HepG2 (cell line): Measurements from ENCODE around the gene IRF3. TPM values are rescaled to one million over a fixed set of nuclear protein-coding genes. Genes with fewer than 3 reads are reported as not detected.

ENCODE experiments used
- ARID4A ChIP-seq: sonication (generic); formaldehyde crosslinking; IDR thresholded peaks from 2 replicates; pipeline ENCODE4 v1.5.0; 2020; ENCODE audit warnings: mild to moderate bottlenecking, missing genetic modification reagents, borderline replicate concordance
- ARID5B ChIP-seq: IDR thresholded peaks from 2 replicates; pipeline ENCODE4 v1.4.0; 2020; ENCODE audit warnings: mild to moderate bottlenecking, missing genetic modification reagents
- ATAD3A ChIP-seq: sonication (generic); formaldehyde crosslinking; IDR thresholded peaks from 2 replicates; pipeline ENCODE4 v1.4.0; 2020; ENCODE audit warnings: missing genetic modification reagents
- BRCA1 ChIP-seq: sonication (generic); formaldehyde crosslinking; IDR thresholded peaks from 2 replicates; pipeline ENCODE4 v1.4.0; 2020; ENCODE audit warnings: missing genetic modification reagents
- CC2D1A ChIP-seq: sonication (generic); formaldehyde crosslinking; IDR thresholded peaks from 2 replicates; pipeline ENCODE4 v1.8.1; 2023; ENCODE audit warnings: mild to moderate bottlenecking, missing genetic modification reagents
- ESRRA ChIP-seq: sonication (generic); formaldehyde crosslinking; IDR thresholded peaks from 2 replicates; pipeline ENCODE4 v1.5.1; 2020; ENCODE audit warnings: mild to moderate bottlenecking, low read depth, missing genetic modification reagents
- HCFC1 ChIP-seq: fragments of 150-350 bp; IDR thresholded peaks from 2 replicates; pipeline ENCODE4 v1.6.1; 2014; ENCODE audit warnings: low read depth, low read length
- MXD1 ChIP-seq: sonication (generic); formaldehyde crosslinking; IDR thresholded peaks from 2 replicates; pipeline ENCODE4 v1.4.0; 2020; ENCODE audit warnings: mild to moderate bottlenecking, missing genetic modification reagents
- SIX1 ChIP-seq: sonication (generic); formaldehyde crosslinking; IDR thresholded peaks from 2 replicates; pipeline ENCODE4 v1.4.0; 2020; ENCODE audit warnings: missing genetic modification reagents, borderline replicate concordance
- WIZ ChIP-seq: sonication (generic); formaldehyde crosslinking; IDR thresholded peaks from 2 replicates; pipeline ENCODE4 v1.5.1; 2020; ENCODE audit warnings: mild to moderate bottlenecking, missing genetic modification reagents
- ZFP1 ChIP-seq: IDR thresholded peaks from 2 replicates; pipeline ENCODE4 v1.6.1; 2016
- ZMYM2 ChIP-seq: sonication (generic); formaldehyde crosslinking; IDR thresholded peaks from 2 replicates; pipeline ENCODE4 v1.8.0; 2022; ENCODE audit warnings: mild to moderate bottlenecking, missing genetic modification reagents
- ZNF264 ChIP-seq: sonication (generic); formaldehyde crosslinking; IDR thresholded peaks from 2 replicates; pipeline ENCODE4 v1.4.0; 2020; ENCODE audit warnings: missing genetic modification reagents
- ZNF383 ChIP-seq: sonication (generic); formaldehyde crosslinking; IDR thresholded peaks from 2 replicates; pipeline ENCODE4 v1.4.0; 2020; ENCODE audit warnings: missing genetic modification reagents, mild to moderate bottlenecking, borderline replicate concordance
- ZNF556 ChIP-seq: sonication (generic); formaldehyde crosslinking; IDR thresholded peaks from 2 replicates; pipeline ENCODE4 v1.4.0; 2020; ENCODE audit warnings: mild to moderate bottlenecking, missing genetic modification reagents, borderline replicate concordance
- ZNF597 ChIP-seq: sonication (generic); formaldehyde crosslinking; IDR thresholded peaks from 2 replicates; pipeline ENCODE4 v1.5.0; 2020; ENCODE audit warnings: missing genetic modification reagents
- ZNF672 ChIP-seq: sonication (generic); formaldehyde crosslinking; IDR thresholded peaks from 2 replicates; pipeline ENCODE4 v1.8.1; 2022; ENCODE audit warnings: missing genetic modification reagents
- ZNF710 ChIP-seq: sonication (generic); formaldehyde crosslinking; IDR thresholded peaks from 2 replicates; pipeline ENCODE4 v1.5.0; 2020; ENCODE audit warnings: mild to moderate bottlenecking, missing genetic modification reagents, borderline replicate concordance
- polyA plus RNA-seq, 8 experiments: library from polyadenylated mRNA; depleted of rRNA in 3 of 8; stranded (reverse) in 7 of 8; unstranded in 1 of 8; fragments of >200 nt; fragmentation: Illumina TruSeq in 4 of 8; extraction: Trizol in 4 of 8; gene quantifications; 2 replicates each; pipeline versions ENCODE4 v1.2.1 to v1.2.3, GENCODE V29; 2011 to 2016; ENCODE audit warnings: low read depth in 4 of 8, missing spikeins in 1 of 8, mixed read lengths in 1 of 8; ENCODE audit not compliant: insufficient read depth in 1 of 8
- total RNA-seq, 5 experiments: library from RNA; depleted of rRNA; stranded (reverse); fragments of >200 nt; fragmentation: Illumina TruSeq; extraction: Trizol; gene quantifications; 2 replicates each; pipeline ENCODE4 v1.2.3, GENCODE V29; 2016; ENCODE audit warnings: low read depth in 1 of 5

Gene IRF3
- total and polyA plus RNA-seq, 2 of the 13 experiments (the other 11 are each of a cell fraction or from before 2014, with no cell fraction given) = 61.9 to 65.5 TPM

- TF ChIP-seq ATAD3A (no peak), ESRRA (CRISPR knock-in tag) (no peak), SIX1 (CRISPR knock-in tag) (no peak), MXD1 (CRISPR knock-in tag) (no peak), ZNF710 (no peak), WIZ (CRISPR knock-in tag) (no peak), ZFP1 (no peak), ZNF383 (CRISPR knock-in tag) (no peak), ARID4A (CRISPR knock-in tag) (no peak), HCFC1 (0 out of 2 replicates have a peak, but pooled peaks have one; percentile 7), ZNF672 (CRISPR knock-in tag) (no peak), ARID5B (CRISPR knock-in tag) (no peak), ZMYM2 (CRISPR knock-in tag) (no peak), CC2D1A (CRISPR knock-in tag) (no peak), BRCA1 (CRISPR knock-in tag) (no peak), ZNF264 (CRISPR knock-in tag) (no peak), ZNF597 (CRISPR knock-in tag) (no peak), ZNF556 (CRISPR knock-in tag) (no peak)
These were observed 10.6 kb upstream of the IRF3 start (continued) for GRCh38 chr19:49676136-49676783.
